NCI-H146 treated with DMSO at 0.1 percent for 48 hours (cell line): ENCODE results near the gene MTERF4.
A peak's percentile ranks its signal among the peaks of the same experiment; 100 is the strongest.

Source experiments
- DNase-seq: peaks from one replicate; lab custom pipeline; 2025; ENCODE audit not compliant: unreplicated experiment; lab: John Stamatoyannopoulos, UW

MTERF4 gene, protein sequence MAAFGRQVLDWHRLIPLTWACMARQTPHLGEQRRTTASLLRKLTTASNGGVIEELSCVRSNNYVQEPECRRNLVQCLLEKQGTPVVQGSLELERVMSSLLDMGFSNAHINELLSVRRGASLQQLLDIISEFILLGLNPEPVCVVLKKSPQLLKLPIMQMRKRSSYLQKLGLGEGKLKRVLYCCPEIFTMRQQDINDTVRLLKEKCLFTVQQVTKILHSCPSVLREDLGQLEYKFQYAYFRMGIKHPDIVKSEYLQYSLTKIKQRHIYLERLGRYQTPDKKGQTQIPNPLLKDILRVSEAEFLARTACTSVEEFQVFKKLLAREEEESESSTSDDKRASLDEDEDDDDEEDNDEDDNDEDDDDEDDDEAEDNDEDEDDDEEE

DNA sequence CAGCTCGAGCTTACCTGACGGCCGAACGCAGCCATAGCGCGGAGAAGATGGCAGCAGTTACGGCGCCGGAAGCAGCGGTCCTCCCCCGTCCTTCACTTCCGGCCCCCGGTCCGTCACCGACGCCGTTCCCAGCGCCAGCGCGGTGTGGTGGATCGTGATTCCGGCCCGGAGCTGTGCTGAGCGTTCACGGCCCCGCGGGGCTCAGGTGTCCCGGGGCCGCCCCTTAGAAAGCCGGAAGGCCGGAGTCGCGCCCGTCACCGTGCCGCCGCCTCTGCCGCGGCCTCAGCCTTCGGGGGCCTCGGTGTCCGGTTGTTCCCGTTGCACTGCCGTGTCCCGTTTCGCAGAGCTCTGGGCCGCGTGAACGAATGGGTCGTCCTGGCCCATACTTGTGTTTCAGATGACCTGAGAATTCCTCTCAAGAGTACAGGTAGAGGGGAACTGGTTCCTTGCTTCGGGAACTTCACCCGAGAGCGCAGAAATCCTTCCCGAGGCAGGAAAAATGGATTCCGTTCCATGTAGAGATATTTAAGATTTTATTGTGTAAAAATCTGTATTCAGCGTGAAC is at the start of gene MTERF4:
Gene MTERF4, minus strand, starts transcription at position 49 of the 565 bp plus-strand sequence. Its CDS starts 14 bp downstream, at position 35.
- DNase-seq, result peak; percentile 34

DNA sequence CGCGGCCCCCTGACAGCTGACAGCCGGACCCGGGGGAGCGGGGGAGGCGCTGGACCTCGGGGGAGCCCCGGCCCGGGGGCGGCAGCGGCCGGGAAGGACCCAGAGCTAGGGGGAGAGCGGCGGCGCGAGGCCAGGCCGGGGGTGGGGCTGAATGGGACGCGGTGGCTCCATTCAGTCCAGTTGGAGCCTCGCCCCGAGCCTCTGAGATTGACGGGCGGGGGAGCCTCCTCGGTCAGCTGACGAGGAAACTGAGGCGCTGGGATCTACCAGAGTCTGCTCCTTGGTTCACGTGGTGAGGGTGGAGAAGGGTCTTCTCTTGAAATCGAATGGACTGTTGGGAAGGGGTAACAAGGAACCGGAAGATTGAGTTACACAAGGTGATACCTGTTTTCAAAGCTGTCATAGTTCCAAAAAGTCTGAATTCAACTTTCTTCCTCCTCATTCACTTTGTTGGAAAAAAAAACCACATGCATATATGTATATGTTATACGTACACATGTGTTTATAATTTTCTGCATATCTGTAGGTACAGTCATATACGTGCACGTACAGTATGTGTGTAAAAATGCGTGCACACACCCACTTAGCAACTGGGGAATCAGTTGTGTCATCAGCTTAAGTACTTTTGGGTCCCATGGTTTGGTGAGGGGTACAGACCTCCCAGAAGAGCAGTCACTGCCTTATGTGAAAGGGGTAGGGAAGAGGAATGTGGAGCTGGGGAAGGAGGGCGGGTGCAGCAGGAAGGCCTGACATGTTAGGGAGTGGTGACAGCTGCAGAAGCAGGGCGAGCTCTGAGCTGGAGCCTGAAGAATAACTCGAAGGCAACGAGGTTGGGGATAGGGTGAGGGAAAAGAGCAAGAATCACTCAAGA is 48.8 kb upstream of the MTERF4 start:
- DNase-seq, result no peak

DNA sequence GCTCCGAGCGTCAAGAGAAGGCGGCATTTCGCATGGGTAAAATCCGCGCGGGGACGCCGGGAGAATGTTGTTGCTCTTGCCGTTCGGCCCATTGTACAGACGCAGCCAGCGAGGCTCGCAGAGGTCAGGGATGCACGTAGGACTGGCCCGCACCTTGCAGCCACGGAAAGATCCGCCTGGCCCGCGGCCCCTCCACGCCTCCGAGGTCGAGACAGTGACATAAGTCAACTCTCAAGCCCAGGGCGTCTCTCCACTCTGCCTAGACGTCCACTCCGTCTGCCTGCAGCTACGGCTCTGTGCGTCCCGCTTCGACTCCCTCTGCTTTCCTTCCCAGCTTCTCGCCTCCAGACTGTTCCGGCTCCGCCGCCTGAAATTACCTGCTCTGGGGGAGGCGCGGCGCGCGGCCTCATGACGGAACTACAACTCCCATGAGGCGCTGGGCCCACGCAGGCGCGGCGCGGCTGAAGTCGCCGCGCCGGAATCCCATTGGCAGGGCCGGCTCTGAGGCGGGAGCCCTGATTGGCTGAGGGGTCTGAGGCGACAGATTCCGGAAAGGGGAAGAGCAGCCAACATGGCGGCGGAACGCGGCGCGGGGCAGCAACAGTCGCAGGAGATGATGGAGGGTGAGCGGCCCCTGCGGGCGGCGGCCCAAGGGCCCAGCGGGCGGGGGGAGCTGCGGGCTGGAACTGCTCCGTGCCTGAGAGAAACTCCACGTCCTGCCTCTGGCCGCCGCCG is 48.0 kb upstream of the MTERF4 start, which contains the start of gene PPP1R7:
Gene PPP1R7, plus strand, starts transcription at position 543 of the 735 bp plus-strand sequence. Its CDS starts 29 bp downstream, at position 572.
- peak; percentile 79 for DNase-seq

DNA sequence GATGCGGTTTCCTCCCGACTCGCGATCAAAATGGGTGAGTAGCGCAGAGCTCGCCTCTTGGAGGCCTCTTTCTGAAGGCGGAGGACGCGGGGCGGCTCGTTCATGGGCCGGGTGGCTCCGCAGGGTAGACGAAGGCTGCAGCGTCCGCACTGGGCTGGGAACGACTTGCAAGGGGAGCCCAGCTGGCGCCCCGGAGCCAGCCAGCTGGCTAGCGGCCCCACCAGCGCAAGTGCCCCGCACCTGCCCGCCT is 47.5 kb upstream of the MTERF4 start:
- no peak for DNase-seq

DNA sequence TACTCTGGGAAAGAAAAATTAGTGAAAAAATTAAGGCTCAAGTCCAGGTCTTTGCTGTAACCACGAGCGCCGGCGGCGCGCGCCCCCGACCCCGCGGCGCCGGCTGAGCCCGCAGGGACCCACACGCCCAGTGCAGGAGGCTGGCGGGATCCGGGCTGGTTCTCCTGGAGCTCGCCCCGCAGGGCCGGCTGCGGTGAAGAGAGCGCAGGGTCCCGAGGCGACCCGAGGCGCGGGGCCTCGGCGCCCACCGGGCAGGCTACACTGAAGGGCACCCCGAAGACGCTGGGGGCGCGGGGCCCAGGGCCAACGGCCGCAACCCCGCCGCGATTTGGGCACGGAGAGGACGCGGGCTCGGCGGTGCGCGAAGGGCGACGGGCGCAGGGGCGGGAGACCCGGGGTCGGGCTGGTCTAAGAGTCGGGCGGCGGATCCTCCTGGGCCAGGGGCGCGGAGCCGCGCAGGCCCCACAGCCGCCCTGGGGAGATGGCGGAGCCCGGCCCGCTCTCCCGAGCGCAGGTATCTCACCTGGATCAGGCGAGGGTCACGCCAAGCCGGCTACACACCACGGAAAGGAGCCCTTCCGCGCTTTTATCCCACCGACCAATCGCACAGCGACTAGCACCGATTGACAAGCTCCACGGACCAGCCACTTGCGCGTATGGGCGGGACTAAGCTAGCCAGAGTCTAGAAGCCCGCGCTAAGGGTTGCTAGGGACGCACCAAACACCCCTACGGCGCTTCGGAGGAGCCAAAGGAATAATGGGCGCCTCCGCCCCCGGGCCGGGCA is 47.0 kb upstream of the MTERF4 start, which contains the start of gene PASK:
Gene PASK, minus strand, starts transcription at position 582 of the 784 bp plus-strand sequence. CDS start 6,440 bp downstream, outside the sequence.
- DNase-seq, result peak; percentile 84

DNA sequence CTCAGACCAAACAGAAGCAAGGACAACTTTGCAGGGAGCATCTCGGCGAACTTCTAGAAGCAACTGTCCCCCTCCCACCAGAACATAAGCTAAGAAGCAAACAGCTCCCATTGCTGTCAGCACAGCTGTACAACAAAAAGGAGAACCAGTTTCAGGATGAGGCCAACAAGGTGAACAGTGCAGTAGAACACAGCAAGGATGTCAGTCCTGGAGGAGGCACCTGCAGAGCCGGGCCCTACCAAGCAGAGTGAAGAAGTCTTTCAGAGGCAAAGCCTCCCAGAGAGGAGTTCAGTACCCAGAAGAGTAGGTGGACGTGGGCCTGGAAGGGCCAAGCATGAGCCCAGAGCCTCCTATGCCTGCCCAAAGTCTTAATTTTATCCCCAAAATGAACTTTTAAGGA is 46.2 kb upstream of the MTERF4 start:
- DNase-seq, result no peak

DNA sequence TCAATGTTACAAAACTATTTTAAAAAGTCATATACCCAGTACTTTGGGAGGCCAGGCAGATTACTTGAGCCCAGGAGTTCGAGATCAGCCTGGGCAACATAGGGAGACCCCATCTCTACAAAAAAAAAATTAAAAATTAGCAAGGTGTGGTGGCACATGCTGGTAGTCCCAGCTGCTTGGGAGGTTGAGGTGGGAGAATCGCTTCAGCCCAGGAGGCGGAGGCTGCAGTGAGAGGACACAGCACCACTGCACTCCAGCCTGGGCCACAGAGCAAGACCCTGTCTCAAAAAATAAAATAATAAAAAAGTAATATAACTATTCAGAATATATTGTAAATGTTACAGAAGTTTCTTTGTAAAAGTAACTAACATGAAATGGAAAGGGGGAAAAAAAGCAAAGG is 45.2 kb upstream of the MTERF4 start:
- DNase-seq, result no peak

DNA sequence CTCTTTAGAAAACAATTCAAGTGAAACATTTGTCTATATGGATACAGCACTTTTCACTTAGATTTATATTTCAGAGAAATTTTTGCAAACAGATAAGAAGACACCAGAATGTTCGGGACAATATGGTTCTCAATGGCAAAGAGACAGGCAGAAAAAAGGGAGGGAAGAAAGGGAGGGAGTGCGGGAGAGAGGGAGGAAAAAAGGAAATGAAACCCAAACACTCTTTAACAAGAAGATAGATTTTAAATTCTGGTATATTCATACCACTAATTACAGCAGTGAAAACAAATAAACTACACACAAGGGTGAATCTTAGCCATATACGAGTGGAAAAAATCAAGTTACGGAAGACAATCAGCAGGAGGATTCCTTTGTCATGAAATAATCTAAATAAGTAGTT is 44.2 kb upstream of the MTERF4 start:
- DNase-seq, result no peak

DNA sequence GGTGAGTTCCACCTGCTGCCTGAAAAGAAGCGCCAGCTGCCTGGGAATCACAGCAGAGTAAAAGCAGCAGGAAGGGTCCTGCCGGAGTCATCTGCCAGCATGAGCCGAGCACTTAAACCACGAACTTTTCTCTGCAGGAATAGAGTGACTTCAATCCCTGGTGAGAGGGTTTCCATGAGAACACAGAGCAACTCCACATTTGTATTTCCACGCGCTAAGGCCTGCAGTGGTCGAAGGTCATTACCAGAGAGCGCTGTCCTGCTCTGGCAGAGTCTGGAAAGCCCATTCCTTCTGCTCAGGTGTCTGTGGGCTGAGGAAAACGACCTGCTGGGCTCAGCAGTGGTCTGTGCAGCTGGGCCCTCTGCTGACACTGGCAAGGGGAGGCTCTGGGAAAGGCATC is 40.5 kb upstream of the MTERF4 start:
- DNase-seq, result no peak

DNA sequence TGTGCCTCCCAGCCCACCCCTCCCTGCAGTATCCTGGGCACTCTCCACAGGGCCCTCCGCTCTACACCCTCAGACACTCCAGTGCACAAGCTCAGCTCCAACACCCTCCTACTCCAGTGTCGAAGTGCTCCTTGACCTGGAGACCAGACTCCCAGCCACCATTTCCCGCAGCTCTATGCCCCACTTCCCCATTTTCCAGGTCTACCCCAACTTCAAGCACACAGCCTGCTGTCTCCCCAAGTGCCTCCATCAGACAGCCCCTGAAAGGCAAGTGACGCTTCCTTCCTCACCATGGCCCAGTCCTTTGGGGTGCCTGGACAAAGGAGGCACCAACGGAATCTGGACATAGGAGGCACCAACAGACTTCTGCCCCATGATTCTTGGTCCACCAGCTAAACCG is 40.0 kb upstream of the MTERF4 start:
- no peak for DNase-seq

DNA sequence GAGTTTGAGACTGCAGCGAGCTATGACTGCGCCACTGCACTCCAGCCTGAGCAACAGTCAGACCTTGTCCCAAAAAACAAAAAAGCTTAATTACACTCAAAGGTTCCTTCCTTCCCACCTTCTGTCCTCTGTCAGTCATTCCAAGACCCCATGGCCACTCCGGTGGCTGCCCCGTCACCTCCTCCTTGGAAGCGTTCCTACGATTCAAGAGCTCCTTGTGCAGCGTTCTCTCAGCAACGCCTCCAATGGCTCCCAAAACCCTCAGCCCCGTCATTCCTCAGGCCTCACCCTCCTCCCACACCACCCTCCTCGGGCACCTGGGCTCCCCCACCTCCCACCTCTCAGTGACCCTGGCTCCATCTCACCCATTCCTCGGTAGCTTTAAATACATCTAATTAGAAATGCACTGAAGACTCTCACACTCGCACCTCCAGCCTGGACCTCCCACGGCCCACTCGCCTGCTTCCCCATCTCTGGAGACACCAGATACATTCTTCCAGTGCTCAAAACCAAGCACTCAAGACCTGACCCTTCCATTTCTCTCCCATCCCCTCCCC is 39.2 kb upstream of the MTERF4 start:
- DNase-seq, result no peak

DNA sequence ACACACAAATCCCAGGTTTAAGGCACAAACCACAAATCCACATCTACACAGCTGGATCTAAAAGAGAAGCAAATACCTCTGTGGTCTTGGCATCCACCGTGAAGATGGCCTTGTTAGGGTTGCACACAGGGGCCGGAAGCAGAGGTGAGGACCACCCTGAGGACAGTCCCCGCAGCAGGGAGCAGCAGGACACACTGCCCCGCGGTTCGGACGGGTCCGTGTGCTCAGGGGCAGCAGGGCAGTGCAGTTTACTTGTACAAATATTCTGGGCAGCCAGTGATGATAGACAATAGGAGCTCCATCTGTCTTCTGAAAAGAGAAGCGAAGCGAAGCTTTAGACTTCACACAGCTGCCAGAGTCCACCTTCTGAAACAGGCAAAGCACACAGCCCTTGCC is 38.4 kb upstream of the MTERF4 start:
- DNase-seq, result no peak

DNA sequence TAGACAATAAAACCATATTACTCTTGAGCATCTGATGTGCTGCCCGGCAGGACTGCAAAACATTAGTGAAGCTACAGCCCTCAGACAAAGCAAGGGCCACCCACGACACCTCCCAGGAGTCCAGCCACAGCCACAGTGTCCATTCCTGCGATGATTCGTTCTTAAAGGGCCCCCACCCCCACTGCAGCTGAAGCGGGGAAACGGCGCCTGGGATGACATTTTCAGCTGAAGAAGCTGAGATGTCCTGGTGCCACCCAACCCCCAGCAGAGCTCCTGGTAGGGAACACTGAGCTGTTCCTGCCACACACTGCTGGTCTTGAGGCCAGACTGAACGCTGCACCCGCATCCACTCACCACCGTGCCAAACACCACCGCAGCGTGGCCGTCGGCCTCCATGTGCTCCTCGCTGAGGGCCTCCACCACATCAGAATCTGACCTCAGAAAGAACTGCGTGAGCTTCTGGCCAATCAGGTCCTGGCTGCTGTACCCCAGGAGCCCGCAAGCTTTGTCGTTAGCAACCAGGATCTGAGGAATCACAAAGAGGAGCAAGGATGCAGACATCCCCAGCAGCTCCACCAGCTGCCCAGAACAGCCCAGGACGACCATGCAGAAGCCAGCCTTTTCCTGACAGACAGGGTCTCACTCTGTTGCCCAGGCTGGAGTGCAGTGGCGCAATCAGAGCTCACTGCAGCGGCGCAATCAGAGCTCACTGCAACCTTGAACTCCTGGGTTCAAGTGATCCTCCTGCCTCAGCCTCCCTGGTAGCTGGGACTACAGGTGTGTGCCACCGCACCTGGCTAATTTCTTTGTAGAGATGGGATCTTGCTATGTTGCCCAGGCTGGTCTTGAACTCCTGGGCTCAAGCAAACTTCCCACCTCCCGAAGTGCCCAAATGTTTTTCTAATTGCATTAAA is 37.7 kb upstream of the MTERF4 start:
- DNase-seq, result no peak

DNA sequence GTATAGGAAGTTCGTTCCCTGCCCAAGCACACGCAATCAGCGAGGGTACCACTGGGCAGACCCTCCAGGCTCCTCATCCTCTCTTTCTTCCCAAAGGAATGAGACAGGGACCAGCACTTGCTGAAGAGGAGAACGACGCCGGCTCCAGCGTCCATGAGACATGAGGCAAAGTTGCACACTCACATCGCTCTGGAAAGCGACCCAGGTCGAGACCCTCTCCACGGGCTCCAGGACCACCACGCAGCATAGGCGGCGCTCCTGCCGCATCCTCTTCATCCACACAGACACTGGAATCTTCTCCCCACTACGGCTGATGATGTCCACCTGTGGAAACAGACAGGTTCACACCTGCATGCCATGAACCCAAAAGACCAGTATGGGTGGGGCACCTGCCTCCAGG is 36.4 kb upstream of the MTERF4 start:
- DNase-seq, result no peak

DNA sequence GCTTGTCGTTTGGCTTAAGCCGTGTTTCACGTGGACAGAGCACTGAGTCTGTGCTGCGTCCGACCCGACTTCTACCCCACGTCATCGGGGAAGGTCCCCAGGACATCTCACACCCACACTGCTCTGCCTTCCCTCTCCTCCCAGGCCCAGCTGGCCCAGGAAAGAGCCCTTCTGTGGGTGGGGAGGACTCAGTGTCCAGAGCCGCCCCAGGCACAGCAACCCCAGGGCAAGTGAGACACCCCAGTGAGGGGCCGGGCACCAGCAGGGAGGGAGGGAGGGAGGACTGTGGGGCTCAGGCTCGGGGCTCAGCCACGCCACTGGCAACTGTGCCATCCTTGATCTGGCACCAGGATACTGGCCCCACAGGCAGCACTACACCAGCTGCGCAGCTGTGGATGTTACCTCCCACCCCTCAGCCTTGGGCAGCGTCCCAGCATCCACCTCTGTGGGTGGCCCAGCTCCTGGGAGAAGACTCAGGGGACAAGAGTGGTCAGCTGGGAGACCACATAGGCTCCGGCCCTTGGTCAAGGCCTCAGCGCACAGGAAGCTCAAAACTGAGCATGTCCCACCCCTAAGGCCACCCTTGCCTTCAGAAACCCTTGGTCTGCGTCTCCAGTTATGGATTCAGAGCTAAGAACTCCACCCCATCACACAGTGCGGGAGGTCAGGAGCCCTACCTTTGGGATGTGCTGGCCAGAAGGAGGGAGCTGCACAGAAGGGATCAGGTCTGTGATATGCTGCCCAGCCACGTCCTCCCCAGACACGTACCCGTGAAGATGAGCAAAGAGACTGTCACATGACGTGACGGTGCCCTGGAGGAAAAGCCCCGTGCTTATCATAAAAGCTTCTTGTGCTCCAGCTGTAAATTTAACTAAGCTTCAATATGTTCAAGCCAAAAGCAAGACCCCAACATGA is 35.4 kb upstream of the MTERF4 start:
- DNase-seq, result no peak

DNA sequence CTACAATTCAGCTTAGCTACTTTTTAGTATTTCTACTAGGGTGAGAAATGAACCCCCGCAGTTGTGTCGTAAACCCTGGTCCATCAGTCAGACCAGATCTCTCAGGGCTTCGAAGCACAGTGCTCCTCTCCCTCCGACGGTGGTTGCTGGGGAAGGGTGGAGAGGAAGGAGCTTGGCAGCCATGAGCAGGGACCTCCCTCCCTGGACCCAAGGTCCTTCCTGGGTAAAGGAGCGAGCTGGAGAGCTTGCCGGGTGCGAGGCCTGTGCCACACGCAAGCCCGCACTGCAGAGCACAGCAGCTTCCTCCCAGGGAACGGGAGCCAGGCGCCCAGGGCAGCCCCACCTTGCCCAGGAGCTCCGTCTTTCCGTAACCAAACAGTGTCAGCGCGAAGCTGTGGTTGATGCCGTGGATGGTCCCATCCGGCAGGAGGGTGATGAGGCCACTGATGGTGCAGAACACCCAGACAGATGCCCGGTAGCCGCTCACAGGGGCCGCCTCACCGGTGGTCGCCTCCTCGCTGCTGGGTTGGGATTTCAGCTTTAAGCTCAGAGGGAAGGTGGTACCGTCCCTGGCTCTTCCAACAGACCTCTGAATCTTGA is 34.7 kb upstream of the MTERF4 start:
- no peak for DNase-seq

DNA sequence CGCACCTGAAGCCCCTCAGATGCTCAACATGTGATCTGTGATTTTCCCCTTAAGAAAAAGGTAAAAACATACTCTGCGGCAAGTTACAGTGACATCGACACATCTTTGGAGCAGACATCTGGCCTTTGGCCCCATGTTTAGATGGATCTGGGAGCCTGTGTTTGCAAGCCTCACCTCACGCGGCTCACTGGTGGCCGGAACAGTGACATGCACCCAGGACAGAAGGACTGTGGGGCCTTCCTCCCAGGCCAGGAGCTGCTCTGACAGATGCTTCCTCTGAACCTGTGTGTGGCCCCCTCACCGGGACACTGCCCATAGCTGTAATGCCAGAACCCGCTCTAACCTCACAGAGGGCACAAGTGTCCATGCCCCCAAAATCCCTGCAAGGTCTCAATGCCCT is 34.1 kb upstream of the MTERF4 start:
- no peak for DNase-seq

DNA sequence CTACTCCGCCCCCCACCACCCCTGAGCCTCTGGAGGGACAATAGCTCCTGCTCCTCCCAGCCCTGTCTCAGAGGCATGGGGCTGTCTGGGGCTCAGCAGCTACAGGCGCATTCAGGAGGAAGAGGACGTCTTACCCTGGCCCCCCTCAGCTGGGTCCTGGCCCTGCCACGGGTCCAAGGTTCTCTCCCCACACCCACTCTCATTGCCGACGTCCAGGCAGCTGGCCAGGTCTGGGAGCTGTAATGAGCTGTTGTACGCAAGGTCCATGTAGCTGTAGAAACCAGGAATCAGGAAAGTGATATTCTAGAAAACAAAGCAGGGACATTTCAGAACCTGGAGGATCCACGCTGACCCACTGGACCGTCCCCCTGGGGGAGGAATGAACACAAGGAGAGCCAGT is 33.6 kb upstream of the MTERF4 start:
- DNase-seq, result no peak
